ENCODE results near the gene DRC3.

DNA sequence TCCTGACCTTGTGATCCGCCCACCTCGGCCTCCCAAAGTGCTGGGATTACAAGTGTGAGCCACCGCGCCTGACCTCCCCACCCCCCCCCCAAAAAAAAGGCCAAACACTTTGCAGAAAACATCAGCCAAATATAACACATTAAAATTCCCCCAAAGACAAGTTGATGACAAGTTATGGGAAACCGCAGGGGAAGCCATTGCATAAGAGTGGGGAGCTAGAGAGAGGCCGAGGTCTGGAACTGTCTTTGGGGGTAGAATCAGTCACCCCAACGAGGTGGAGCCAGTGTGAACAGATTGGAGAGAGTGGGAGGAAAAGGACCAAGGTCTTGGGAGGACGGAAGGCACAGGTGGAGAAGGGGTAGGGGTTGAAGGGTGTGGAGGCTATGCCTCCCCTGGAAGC is 2.8 kb downstream of the DRC3 start:
- TF ChIP-seq, protein P1, sequence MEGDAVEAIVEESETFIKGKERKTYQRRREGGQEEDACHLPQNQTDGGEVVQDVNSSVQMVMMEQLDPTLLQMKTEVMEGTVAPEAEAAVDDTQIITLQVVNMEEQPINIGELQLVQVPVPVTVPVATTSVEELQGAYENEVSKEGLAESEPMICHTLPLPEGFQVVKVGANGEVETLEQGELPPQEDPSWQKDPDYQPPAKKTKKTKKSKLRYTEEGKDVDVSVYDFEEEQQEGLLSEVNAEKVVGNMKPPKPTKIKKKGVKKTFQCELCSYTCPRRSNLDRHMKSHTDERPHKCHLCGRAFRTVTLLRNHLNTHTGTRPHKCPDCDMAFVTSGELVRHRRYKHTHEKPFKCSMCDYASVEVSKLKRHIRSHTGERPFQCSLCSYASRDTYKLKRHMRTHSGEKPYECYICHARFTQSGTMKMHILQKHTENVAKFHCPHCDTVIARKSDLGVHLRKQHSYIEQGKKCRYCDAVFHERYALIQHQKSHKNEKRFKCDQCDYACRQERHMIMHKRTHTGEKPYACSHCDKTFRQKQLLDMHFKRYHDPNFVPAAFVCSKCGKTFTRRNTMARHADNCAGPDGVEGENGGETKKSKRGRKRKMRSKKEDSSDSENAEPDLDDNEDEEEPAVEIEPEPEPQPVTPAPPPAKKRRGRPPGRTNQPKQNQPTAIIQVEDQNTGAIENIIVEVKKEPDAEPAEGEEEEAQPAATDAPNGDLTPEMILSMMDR (IDR thresholded peaks at IDR 0.05), result no peak
- TF ChIP-seq EZH2 (IDR thresholded peaks at IDR 0.05; ENCODE audit: borderline replicate concordance, insufficient read depth, low read depth, low read length, poor library complexity, severe bottlenecking), result no peak

All from B cell (primary cell).